Stomach (tissue), 9 donors: ENCODE data around the gene MIPOL1. TPM values are rescaled to one million over a fixed set of nuclear protein-coding genes. Genes with fewer than 3 reads are reported as not detected.

Experiments
- DNase-seq, 2 donors: peaks; one replicate each; pipeline versions ENCODE4 v3.0.0 to v3.0.0-alpha.2; 2013 to 2019
- H3K27ac ChIP-seq, 5 donors: fragments of 200-600 bp in 4 of 5; sonication (generic) in 4 of 5; one replicate each; pipeline ENCODE4 v1.5.1; 2013 to 2019; ENCODE audit warnings: mild to moderate bottlenecking in 1 of 5, moderate library complexity in 1 of 5
- H3K27me3 ChIP-seq, 3 donors: fragments of 200-600 bp; sonication (generic); one replicate each; pipeline ENCODE4 v1.5.1; 2017 to 2019; ENCODE audit warnings: mixed run types in 1 of 3
- H3K36me3 ChIP-seq, 4 donors: fragments of 200-600 bp; sonication (generic); 1 replicate in 3 of 4; 2 replicates in 1 of 4; pipeline ENCODE4 v1.5.1; 2016 to 2019
- H3K4me1 ChIP-seq, 4 donors: fragments of 200-600 bp; sonication (generic); one replicate each; pipeline ENCODE4 v1.5.1; 2016 to 2019
- H3K4me3 ChIP-seq, 4 donors: fragments of 200-600 bp; sonication (generic) in 3 of 4; one replicate each; pipeline ENCODE4 v1.5.1; 2016 to 2019; ENCODE audit warnings: mild to moderate bottlenecking in 1 of 4
- H3K9me3 ChIP-seq, 4 donors: fragments of 200-600 bp; sonication (generic); one replicate each; pipeline ENCODE4 v1.5.1; 2016 to 2019
- EP300 ChIP-seq: sonication (generic); formaldehyde crosslinking; IDR thresholded peaks from one replicate; pipeline ENCODE4 v1.6.1; 2017; ENCODE audit warnings: antibody characterized with exemption
- POLR2A ChIP-seq, 4 donors: fragments of 450-650 bp; IDR thresholded peaks; one replicate each; pipeline ENCODE4 v1.6.1; 2016; ENCODE audit warnings: antibody characterized with exemption in 4 of 4, control low read depth in 2 of 4, mild to moderate bottlenecking in 1 of 4, moderate library complexity in 1 of 4
- POLR2AphosphoS5 ChIP-seq, 3 donors: sonication (generic); formaldehyde crosslinking; IDR thresholded peaks; one replicate each; pipeline ENCODE4 v1.6.1; 2016; ENCODE audit warnings: antibody characterized with exemption in 3 of 3
- WGBS, 5 donors: extraction: QIAGEN DNeasy Blood & Tissue Kit in 3 of 5; methylation state at CpG; one replicate each; pipeline versions ENCODE4 v1.1.5 to v1.1.7; 2013 to 2018; 5-methylcytosine and 5-hydroxymethylcytosine counted together
- intact Hi-C: fragments of 100-400 bp; cut with DNase I; formaldehyde crosslinking; loops from one replicate; pipeline ENCODE4 v1.15.1; 2023; ENCODE audit warnings: low total_unique reads
- polyA plus RNA-seq, 3 donors: library from polyadenylated mRNA; stranded (reverse); fragments of 200-250 nt; gene quantifications; one replicate each; pipeline ENCODE4 v1.2.3, GENCODE V29; 2013
- total RNA-seq, 5 donors: library from RNA; depleted of rRNA; stranded (reverse); fragments of >200 nt; gene quantifications; one replicate each; pipeline versions ENCODE4 v1.1.0 to v1.2.3, GENCODE V29; 2014 to 2016
- TF ChIP-seq, protein P1 (sequence below), 7 experiments: fragments of 450-650 bp in 4 of 7; fragments of 200-600 bp in 3 of 7; sonication (generic) in 3 of 7; IDR thresholded peaks; one replicate each; pipeline ENCODE4 v1.5.1; 2016 to 2019; ENCODE audit warnings: antibody characterized with exemption in 7 of 7, control low read depth in 2 of 7, mild to moderate bottlenecking in 1 of 7
- donor health status: healthy with polysubstance abuse.
- donor health status: Bipolar disorder and iron deficiency.
- donor health status: healthy.

MIPOL1 gene
- total and polyA plus RNA-seq, 8 donors, result 2.2 to 133 (median 15.8) TPM

GRCh38 chr14:37263656-37264236 is 66.0 kb downstream of the MIPOL1 start:
- intact Hi-C loops, result no loop called here
- TF ChIP-seq POLR2A (IDR thresholded peaks at IDR 0.05) (no peak), EP300 (no peak), POLR2AphosphoS5 (IDR thresholded peaks at IDR 0.05) (no peak)
- TF ChIP-seq, protein P1, sequence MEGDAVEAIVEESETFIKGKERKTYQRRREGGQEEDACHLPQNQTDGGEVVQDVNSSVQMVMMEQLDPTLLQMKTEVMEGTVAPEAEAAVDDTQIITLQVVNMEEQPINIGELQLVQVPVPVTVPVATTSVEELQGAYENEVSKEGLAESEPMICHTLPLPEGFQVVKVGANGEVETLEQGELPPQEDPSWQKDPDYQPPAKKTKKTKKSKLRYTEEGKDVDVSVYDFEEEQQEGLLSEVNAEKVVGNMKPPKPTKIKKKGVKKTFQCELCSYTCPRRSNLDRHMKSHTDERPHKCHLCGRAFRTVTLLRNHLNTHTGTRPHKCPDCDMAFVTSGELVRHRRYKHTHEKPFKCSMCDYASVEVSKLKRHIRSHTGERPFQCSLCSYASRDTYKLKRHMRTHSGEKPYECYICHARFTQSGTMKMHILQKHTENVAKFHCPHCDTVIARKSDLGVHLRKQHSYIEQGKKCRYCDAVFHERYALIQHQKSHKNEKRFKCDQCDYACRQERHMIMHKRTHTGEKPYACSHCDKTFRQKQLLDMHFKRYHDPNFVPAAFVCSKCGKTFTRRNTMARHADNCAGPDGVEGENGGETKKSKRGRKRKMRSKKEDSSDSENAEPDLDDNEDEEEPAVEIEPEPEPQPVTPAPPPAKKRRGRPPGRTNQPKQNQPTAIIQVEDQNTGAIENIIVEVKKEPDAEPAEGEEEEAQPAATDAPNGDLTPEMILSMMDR (IDR thresholded peaks at IDR 0.05), result no peak
- H3K4me1 ChIP-seq, result no peaks in the 10 kb centered on the region

GRCh38 chr14:37268788-37269187 is 71.1 kb downstream of the MIPOL1 start:
- H3K36me3 ChIP-seq, result peaks cover 0 to 16% (median 2%) of the 10 kb centered on the region in 4 donors
- H3K9me3 ChIP-seq, result no peaks in the 10 kb centered on the region
- no peaks in the 10 kb centered on the region for H3K27me3 ChIP-seq
- no peak for TF ChIP-seq POLR2A (IDR thresholded peaks at IDR 0.05)
- TF ChIP-seq, protein P1 (IDR thresholded peaks at IDR 0.05), result no peak
- TF ChIP-seq EP300, result no peak
- TF ChIP-seq POLR2AphosphoS5 (IDR thresholded peaks at IDR 0.05), result no peak
- no peak overlapping the region for H3K4me3 ChIP-seq
- no peak overlapping the region for H3K27ac ChIP-seq
- DNase-seq, result no peak
- intact Hi-C loops, result no loop called here
- no peaks in the 10 kb centered on the region for H3K4me1 ChIP-seq

More at GRCh38 chr14:37263656-37264236, 66.0 kb downstream of the MIPOL1 start:
- H3K36me3 ChIP-seq, result peaks cover 0 to 10% (median 2%) of the 10 kb centered on the region in 4 donors
- no peak for DNase-seq
- H3K27me3 ChIP-seq, result no peaks in the 10 kb centered on the region
- no peaks in the 10 kb centered on the region for H3K9me3 ChIP-seq
- H3K4me3 ChIP-seq, result no peak overlapping the region
- WGBS, 5 donors, result 40 to 50% (median 47%) methylated on average over 3 of the region's 3 CpGs
- H3K27ac ChIP-seq, result no peak overlapping the region

DNA sequence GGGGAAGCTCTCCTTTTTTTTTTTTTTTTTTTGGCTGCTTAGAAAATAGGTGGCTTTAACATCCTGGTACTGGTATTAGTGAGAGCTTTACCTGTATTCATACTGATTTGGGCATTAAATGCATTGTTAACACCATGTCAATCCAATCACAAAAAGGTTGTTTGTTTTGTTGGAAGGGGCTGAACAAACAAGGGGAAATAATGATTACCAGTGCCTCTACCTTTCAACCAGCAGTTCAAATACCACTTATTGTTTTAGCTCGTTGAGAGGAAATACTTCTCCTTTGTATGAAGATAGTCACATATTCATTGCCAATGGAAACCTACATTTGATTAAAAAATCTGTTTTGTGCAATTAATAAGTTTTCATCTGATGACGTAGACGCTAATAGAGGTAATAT is 72.9 kb downstream of the MIPOL1 start:
- intact Hi-C loops, result no loop called here
- no peak for TF ChIP-seq EP300
- TF ChIP-seq POLR2A (IDR thresholded peaks at IDR 0.05), result no peak
- no peak for TF ChIP-seq POLR2AphosphoS5 (IDR thresholded peaks at IDR 0.05)
- TF ChIP-seq, protein P1 (IDR thresholded peaks at IDR 0.05), result no peak
- peaks cover 0 to 16% (median 2%) of the 10 kb centered on the region in 4 donors for H3K36me3 ChIP-seq
- no peaks in the 10 kb centered on the region for H3K27me3 ChIP-seq
- no peak overlapping the region for H3K27ac ChIP-seq
- no peak overlapping the region for H3K4me3 ChIP-seq
- H3K9me3 ChIP-seq, result no peaks in the 10 kb centered on the region
- no peaks in the 10 kb centered on the region for H3K4me1 ChIP-seq
- WGBS, 5 donors, result 30 to 54% (median 44%) methylated on average over 3 of the region's 3 CpGs
- DNase-seq, result no peak

DNA sequence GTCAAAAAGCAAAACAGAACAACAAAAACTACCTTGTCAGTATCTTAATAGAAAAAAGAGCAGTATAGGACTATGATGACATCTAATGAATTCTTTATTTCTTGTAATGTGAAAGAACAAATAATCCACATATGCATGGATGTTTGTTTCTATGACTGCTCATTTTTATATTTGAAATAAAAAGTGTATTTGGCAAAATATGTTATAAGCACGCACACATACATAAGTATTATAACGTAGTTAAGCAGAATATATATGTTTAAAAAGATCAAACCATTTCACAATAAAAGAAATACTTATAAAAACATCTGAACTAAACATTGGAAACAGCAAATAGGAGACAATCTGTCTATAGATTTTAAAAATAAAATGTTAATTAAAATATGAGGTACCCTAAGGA is 74.8 kb downstream of the MIPOL1 start:
- Histone ChIP-seq H3K4me1 (no peaks in the 10 kb centered on the region), H3K4me3 (no peak overlapping the region), H3K27me3 (no peaks in the 10 kb centered on the region), H3K9me3 (no peaks in the 10 kb centered on the region), H3K27ac (no peak overlapping the region), H3K36me3 (peaks cover 0 to 6% (median 2%) of the 10 kb centered on the region in 4 donors)
- TF ChIP-seq EP300 (no peak), POLR2A (IDR thresholded peaks at IDR 0.05) (no peak), POLR2AphosphoS5 (IDR thresholded peaks at IDR 0.05) (no peak)
- TF ChIP-seq, protein P1 (IDR thresholded peaks at IDR 0.05), result no peak
- intact Hi-C loops, result no loop called here
- DNase-seq, result no peak
- 90 to 98% (median 94%) methylated on average over 2 of the region's 2 CpGs for WGBS, 5 donors
